KMS-11 (cell line): Measurements from ENCODE around the gene PSPC1.

Experiments used
- H2AFZ ChIP-seq: fragments of 200-600 bp; sonication (generic); 2 replicates; pipeline ENCODE4 v1.6.1; 2016; ENCODE audit warnings: antibody characterized with exemption, mixed run types, low read depth
- H3K27ac ChIP-seq: fragments of 200-600 bp; sonication (generic); 2 replicates; pipeline ENCODE4 v1.6.1; 2016; ENCODE audit warnings: mild to moderate bottlenecking, mixed run types
- H3K27me3 ChIP-seq: fragments of 200-600 bp; sonication (generic); 2 replicates; pipeline ENCODE4 v1.6.1; 2017; ENCODE audit warnings: mild to moderate bottlenecking, low read depth, mixed run types, moderate library complexity; ENCODE audit not compliant: insufficient read depth
- H3K36me3 ChIP-seq: fragments of 200-600 bp; sonication (generic); 2 replicates; pipeline ENCODE4 v1.6.1; 2017; ENCODE audit warnings: mild to moderate bottlenecking, mixed run types; ENCODE audit not compliant: insufficient read depth
- H3K4me1 ChIP-seq: fragments of 200-600 bp; sonication (generic); 2 replicates; pipeline ENCODE4 v1.6.1; 2016; ENCODE audit warnings: mild to moderate bottlenecking, low read depth, mixed run types; ENCODE audit not compliant: poor library complexity, severe bottlenecking
- H3K4me2 ChIP-seq: fragments of 200-600 bp; sonication (generic); 2 replicates; pipeline ENCODE4 v1.7.0; 2016; ENCODE audit warnings: mild to moderate bottlenecking, mixed run types
- H3K4me3 ChIP-seq: fragments of 200-600 bp; sonication (generic); IDR thresholded peaks from 2 replicates; pipeline ENCODE4 v1.6.1; 2017; ENCODE audit warnings: low read depth, low read length, mixed read lengths; ENCODE audit not compliant: insufficient read depth
- H3K79me2 ChIP-seq: fragments of 200-600 bp; sonication (generic); 2 replicates; pipeline ENCODE4 v1.6.1; 2016; ENCODE audit warnings: low read depth, mixed run types; ENCODE audit not compliant: insufficient read depth
- H3K9ac ChIP-seq: fragments of 200-600 bp; sonication (generic); 2 replicates; pipeline ENCODE4 v1.6.1; 2016; ENCODE audit warnings: mild to moderate bottlenecking, mixed run types
- H4K20me1 ChIP-seq: fragments of 200-600 bp; sonication (generic); 2 replicates; pipeline ENCODE4 v1.6.1; 2016; ENCODE audit warnings: mild to moderate bottlenecking, mixed run types; ENCODE audit not compliant: insufficient read depth
- CTCF ChIP-seq: fragments of 200-600 bp; sonication (generic); conservative IDR thresholded peaks from 2 replicates; pipeline ENCODE4 v1.6.1; 2017; ENCODE audit warnings: low read depth, mild to moderate bottlenecking, antibody characterized with exemption, low read length, moderate library complexity, mixed read lengths

The PSPC1 gene

GRCh38 chr13:19742643-19743042, 40.1 kb downstream of the PSPC1 start:
- Histone ChIP-seq H3K79me2 (peaks cover 52% of the 10 kb centered on the region; the same call in 1 of the 2 replicates), H3K27ac (no peak overlapping the region), H3K4me1 (no peaks in the 10 kb centered on the region), H3K4me2 (no peak overlapping the region), H4K20me1 (no peaks in the 10 kb centered on the region), H3K9ac (no peak overlapping the region), H2AFZ (no peak overlapping the region), H3K4me3 (no peak overlapping the region), H3K27me3 (no peaks in the 10 kb centered on the region), H3K36me3 (no peaks in the 10 kb centered on the region)
- TF ChIP-seq CTCF, result no peak

- Histone ChIP-seq H4K20me1 (no peaks in the 10 kb centered on the region), H2AFZ (no peak overlapping the region), H3K27me3 (no peaks in the 10 kb centered on the region), H3K27ac (no peak overlapping the region), H3K9ac (no peak overlapping the region), H3K79me2 (peaks cover 39% of the 10 kb centered on the region; the same call in 1 of the 2 replicates), H3K4me1 (peaks cover 8% of the 10 kb centered on the region), H3K36me3 (no peaks in the 10 kb centered on the region), H3K4me2 (no peak overlapping the region), H3K4me3 (no peak overlapping the region)
- no peak for TF ChIP-seq CTCF
Observed at GRCh38 chr13:19737844-19738557, 44.7 kb downstream of the PSPC1 start.

GRCh38 chr13:19726611-19727010, 56.1 kb downstream of the PSPC1 start:
- no peaks in the 10 kb centered on the region for H3K27me3 ChIP-seq
- no peaks in the 10 kb centered on the region for H3K4me1 ChIP-seq
- H3K9ac ChIP-seq, result no peak overlapping the region
- H3K4me2 ChIP-seq, result no peak overlapping the region
- H3K27ac ChIP-seq, result no peak overlapping the region
- H2AFZ ChIP-seq, result no peak overlapping the region
- H4K20me1 ChIP-seq, result peaks cover 7% of the 10 kb centered on the region; the same call in 1 of the 2 replicates
- no peaks in the 10 kb centered on the region; the same call in 1 of the 2 replicates for H3K36me3 ChIP-seq
- H3K4me3 ChIP-seq, result no peak overlapping the region
- TF ChIP-seq CTCF, result no peak
- peaks cover 21% of the 10 kb centered on the region; the same call in 1 of the 2 replicates for H3K79me2 ChIP-seq

- Histone ChIP-seq H3K4me3 (no peak overlapping the region), H4K20me1 (peaks cover 7% of the 10 kb centered on the region; the same call in 1 of the 2 replicates), H3K27ac (no peak overlapping the region), H3K9ac (no peak overlapping the region), H3K4me1 (no peaks in the 10 kb centered on the region), H3K36me3 (no peaks in the 10 kb centered on the region; the same call in 1 of the 2 replicates), H3K4me2 (no peak overlapping the region), H2AFZ (no peak overlapping the region), H3K27me3 (no peaks in the 10 kb centered on the region), H3K79me2 (peaks cover 14% of the 10 kb centered on the region; the same call in 1 of the 2 replicates)
- TF ChIP-seq CTCF, result no peak
Observed at GRCh38 chr13:19725320-19725719, 57.4 kb downstream of the PSPC1 start.
